ENCODE data around the gene KIRREL3. TPM values are rescaled to one million over a fixed set of nuclear protein-coding genes. Genes with fewer than 3 reads are reported as not detected.

Gene KIRREL3
- total and polyA plus RNA-seq, 2 of the 8 experiments (the other 6 are each of a cell fraction or from before 2014, with no cell fraction given) = 0.29 to 0.32 TPM

DNA sequence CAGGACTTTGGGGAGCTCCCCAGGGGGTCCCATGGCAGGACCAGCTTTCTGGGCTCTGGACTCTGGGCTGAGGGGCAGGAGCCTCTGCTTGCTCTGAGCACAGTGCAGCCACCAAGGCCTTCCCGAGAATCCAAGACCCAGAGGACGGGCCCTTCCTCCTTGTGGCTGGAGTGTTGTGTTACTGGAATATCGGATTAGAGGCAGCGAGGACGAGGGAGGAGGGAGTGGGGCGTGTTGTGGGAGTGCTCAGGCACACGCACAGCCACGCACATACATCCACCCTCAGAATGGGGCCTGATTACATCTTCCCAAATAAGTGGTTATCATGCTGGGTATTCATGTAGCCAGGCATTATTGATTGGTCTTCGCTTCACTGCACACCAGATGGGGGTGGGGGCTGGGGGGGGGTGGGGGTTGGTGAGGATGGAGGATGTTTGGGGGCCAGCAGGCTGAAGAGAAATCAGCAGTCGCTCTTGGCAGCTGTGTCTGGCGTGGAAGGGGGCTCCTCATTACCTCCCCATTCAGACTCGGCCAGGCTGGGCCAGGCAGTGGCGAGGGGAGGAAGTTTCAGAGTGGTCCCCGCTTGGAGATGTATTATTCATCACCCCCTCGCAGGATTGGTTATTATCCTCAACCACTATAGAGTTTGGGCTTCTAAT is 524.2 kb downstream of the KIRREL3 start:
- Histone ChIP-seq H3K36me3 (ENCODE audit: control insufficient read depth in 2 of 4, insufficient read depth in 4 of 4, low read length in 3 of 4) (no peaks in the 10 kb centered on the region), H2BK15ac (ENCODE audit: low read length) (no peak overlapping the region), H3K4me3 (ENCODE audit: extremely low read depth in 1 of 4, insufficient read depth in 2 of 4, low read depth in 3 of 4, low read length in 4 of 4) (no peak overlapping the region), H4K20me1 (replicated peaks in 1 of 2; ENCODE audit: control insufficient read depth in 1 of 2, insufficient read depth in 2 of 2, low read length in 2 of 2) (no peaks in the 10 kb centered on the region), H2BK12ac (ENCODE audit: low read depth, low read length) (no peak overlapping the region), H3K27ac (ENCODE audit: low read depth, low read length) (no peak overlapping the region), H3K4ac (replicated peaks; ENCODE audit: insufficient read length, low read depth, low read length) (no peak overlapping the region), H3K14ac (ENCODE audit: insufficient read length) (no peak overlapping the region), H3K56ac (replicated peaks; ENCODE audit: insufficient read length, low read depth, low read length) (no peak overlapping the region), H3K23me2 (ENCODE audit: low read depth, low read length) (peaks cover 4% of the 10 kb centered on the region; the same call in 1 of the 2 replicates), H3K9ac (replicated peaks in 1 of 4; ENCODE audit: extremely low read depth in 1 of 4, low read depth in 3 of 4, low read length in 3 of 4) (no peak overlapping the region), H3K27me3 (replicated peaks in 1 of 4; ENCODE audit: control insufficient read depth in 3 of 4, extremely low read depth in 1 of 4, insufficient read depth in 3 of 4, low read length in 3 of 4) (no peaks in the 10 kb centered on the region), H4K91ac (replicated peaks; ENCODE audit: insufficient read length, low read length) (no peak overlapping the region), H3K4me1 (replicated peaks in 1 of 4; ENCODE audit: control insufficient read depth in 3 of 4, insufficient read depth in 4 of 4, low read length in 3 of 4) (peaks cover 0 to 6% (median 2%) of the 10 kb centered on the region in 4 experiments; a peak in 6 of 7 replicates), H3K79me2 (ENCODE audit: control insufficient read depth in 1 of 2, insufficient read depth in 2 of 2, low read length in 2 of 2) (no peaks in the 10 kb centered on the region), H3K9me3 (ENCODE audit: insufficient read depth in 2 of 2, low read depth in 1 of 2, low read length in 1 of 2) (no peaks in the 10 kb centered on the region), H2BK120ac (replicated peaks; ENCODE audit: low read depth, low read length) (no peak overlapping the region), H3K4me2 (ENCODE audit: insufficient read depth in 1 of 2, low read depth in 2 of 2, low read length in 2 of 2) (no peak overlapping the region), H2BK20ac (ENCODE audit: low read length) (no peak overlapping the region), H3K18ac (ENCODE audit: extremely low read depth, low read length) (no peak overlapping the region), H4K5ac (ENCODE audit: insufficient read length, low read depth, low read length) (no peak overlapping the region), H2AFZ (ENCODE audit: low read length) (no peak overlapping the region), H4K8ac (ENCODE audit: extremely low read depth, insufficient read depth, low read length) (peak overlapping the region; percentile 2; the same call in 1 of the 2 replicates), H3K79me1 (ENCODE audit: low read depth, low read length) (no peaks in the 10 kb centered on the region), H3K23ac (ENCODE audit: insufficient read length) (no peak overlapping the region), H2BK5ac (ENCODE audit: low read depth, low read length) (no peak overlapping the region), H2AK5ac (ENCODE audit: low read depth, low read length) (no peak overlapping the region)
- 80% methylated on average over 14 of the region's 15 CpGs; no CpG with 5 or more reads in 1 of the 2 experiments for WGBS, 2 experiments (ENCODE audit: extremely low coverage in 1 of 2, insufficient coverage in 1 of 2, insufficient read length in 1 of 2, insufficient replicate concordance in 2 of 2, low coverage in 1 of 2, low lambda C conversion rate in 2 of 2, missing lambda C conversion rate in 1 of 2)
- ChIA-PET POLR2A (ENCODE audit: partially characterized antibody) (interaction anchor here (1.3 to 1.7 kb wide), 3 partner anchors 10 to 11 kb away, joined by 4 to 5 read pairs (median 5); no protein-coding TSS in a partner anchor), CTCF (ENCODE audit: partially characterized antibody) (interaction anchor here (0.6 to 3.0 kb wide), 7 partner anchors 8 to 253 kb away, joined by 3 to 15 read pairs (median 4); no protein-coding TSS in a partner anchor)
- FAIRE-seq (no peak), DNase-seq (ENCODE audit: low read depth in 1 of 2, low spot score in 2 of 2) (no peak)
- TF ChIP-seq FOSL1 (IDR thresholded peaks at IDR 0.05; ENCODE audit: insufficient read depth, low read depth, low read length) (no peak), JUN (IDR thresholded peaks at IDR 0.05; ENCODE audit: low read depth, low read length) (no peak), CTBP2 (IDR thresholded peaks at IDR 0.05; ENCODE audit: borderline replicate concordance, insufficient read depth, insufficient read length, low read length) (no peak), SRF (IDR thresholded peaks at IDR 0.05; ENCODE audit: low read depth, low read length) (no peak), CBX5 (IDR thresholded peaks at IDR 0.05; ENCODE audit: low read depth, low read length) (no peak), TAF7 (optimal IDR thresholded peaks at IDR 0.05; ENCODE audit: borderline replicate concordance, low read depth, low read length) (no peak)
- TF ChIP-seq, protein P1, sequence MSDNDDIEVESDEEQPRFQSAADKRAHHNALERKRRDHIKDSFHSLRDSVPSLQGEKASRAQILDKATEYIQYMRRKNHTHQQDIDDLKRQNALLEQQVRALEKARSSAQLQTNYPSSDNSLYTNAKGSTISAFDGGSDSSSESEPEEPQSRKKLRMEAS (IDR thresholded peaks at IDR 0.05) = no peak
- TF ChIP-seq, protein P2, sequence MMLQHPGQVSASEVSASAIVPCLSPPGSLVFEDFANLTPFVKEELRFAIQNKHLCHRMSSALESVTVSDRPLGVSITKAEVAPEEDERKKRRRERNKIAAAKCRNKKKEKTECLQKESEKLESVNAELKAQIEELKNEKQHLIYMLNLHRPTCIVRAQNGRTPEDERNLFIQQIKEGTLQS (IDR thresholded peaks at IDR 0.05; ENCODE audit: insufficient read depth, low read depth, low read length) = no peak
- TF ChIP-seq, protein P3, sequence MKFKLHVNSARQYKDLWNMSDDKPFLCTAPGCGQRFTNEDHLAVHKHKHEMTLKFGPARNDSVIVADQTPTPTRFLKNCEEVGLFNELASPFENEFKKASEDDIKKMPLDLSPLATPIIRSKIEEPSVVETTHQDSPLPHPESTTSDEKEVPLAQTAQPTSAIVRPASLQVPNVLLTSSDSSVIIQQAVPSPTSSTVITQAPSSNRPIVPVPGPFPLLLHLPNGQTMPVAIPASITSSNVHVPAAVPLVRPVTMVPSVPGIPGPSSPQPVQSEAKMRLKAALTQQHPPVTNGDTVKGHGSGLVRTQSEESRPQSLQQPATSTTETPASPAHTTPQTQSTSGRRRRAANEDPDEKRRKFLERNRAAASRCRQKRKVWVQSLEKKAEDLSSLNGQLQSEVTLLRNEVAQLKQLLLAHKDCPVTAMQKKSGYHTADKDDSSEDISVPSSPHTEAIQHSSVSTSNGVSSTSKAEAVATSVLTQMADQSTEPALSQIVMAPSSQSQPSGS (IDR thresholded peaks at IDR 0.05; ENCODE audit: low read length) = no peak

Data from H1 (cell line).